HuH-7 (cell line): ENCODE data around the gene SLC22A1.
"Not testable (repeated sequence)": the region's sequence is repeated elsewhere in the genome, so short reads cannot be mapped to it uniquely, and the experiment has no call there.

ENCODE experiments used
- DNase-seq: peaks from one replicate; pipeline ENCODE4 v3.0.0; 2011; ENCODE audit warnings: low spot score

SLC22A1 gene

GRCh38 chr6:160093946-160094345 lies 27.7 kb upstream of the SLC22A1 start:
- no peak for DNase-seq

- DNase-seq: no peak
These were observed 26.3 kb upstream of the SLC22A1 start for GRCh38 chr6:160095146-160095845.

GRCh38 chr6:160101277-160102205 lies 20.1 kb upstream of the SLC22A1 start:
- DNase-seq: no peak

GRCh38 chr6:160102399-160102798 lies 19.2 kb upstream of the SLC22A1 start:
- DNase-seq: no peak

- peak; percentile 79 for DNase-seq
These were observed 18.4 kb upstream of the SLC22A1 start for GRCh38 chr6:160102956-160103824.

- no peak for DNase-seq
These were observed 17.9 kb upstream of the SLC22A1 start for GRCh38 chr6:160103825-160104100.

- no peak for DNase-seq
These were observed 16.6 kb upstream of the SLC22A1 start for GRCh38 chr6:160104821-160105517.

- DNase-seq: no peak
These were observed 15.6 kb upstream of the SLC22A1 start for GRCh38 chr6:160106010-160106409.

GRCh38 chr6:160106701-160107100 lies 14.9 kb upstream of the SLC22A1 start:
- no peak for DNase-seq

GRCh38 chr6:160108077-160108476 lies 13.5 kb upstream of the SLC22A1 start:
- no peak for DNase-seq

- no peak for DNase-seq
These were observed 11.0 kb upstream of the SLC22A1 start for GRCh38 chr6:160110586-160111123.

GRCh38 chr6:160111806-160112205 lies 9.8 kb upstream of the SLC22A1 start:
- DNase-seq: no peak

- no peak for DNase-seq
These were observed 8.9 kb upstream of the SLC22A1 start for GRCh38 chr6:160112628-160113299.

GRCh38 chr6:160114536-160114935 lies 7.1 kb upstream of the SLC22A1 start:
- DNase-seq: not testable (repeated sequence)

- DNase-seq: no peak
These were observed 6.2 kb upstream of the SLC22A1 start for GRCh38 chr6:160115421-160115820.

GRCh38 chr6:160116411-160116810 lies 5.2 kb upstream of the SLC22A1 start:
- no peak for DNase-seq

- no peak for DNase-seq
These were observed 4.5 kb upstream of the SLC22A1 start for GRCh38 chr6:160117137-160117536.

- no peak for DNase-seq
These were observed 2.9 kb upstream of the SLC22A1 start for GRCh38 chr6:160118620-160119229.

GRCh38 chr6:160120087-160120486 lies 1.5 kb upstream of the SLC22A1 start:
- DNase-seq: no peak

GRCh38 chr6:160121981-160122380 lies 366 bp downstream of the SLC22A1 start:
- no peak for DNase-seq

GRCh38 chr6:160122744-160123143 lies 1.1 kb downstream of the SLC22A1 start:
- no peak for DNase-seq
